ENCODE data around the gene KRT40. TPM values are rescaled to one million over a fixed set of nuclear protein-coding genes. Genes with fewer than 3 reads are reported as not detected.

Gene KRT40
- total RNA-seq, 5 donors from 2014 or later (not counting 1 experiment from before 2014, with no cell fraction given), result not detected

GRCh38 chr17:41010441-41010840 lies 26.3 kb upstream of the KRT40 start:
- Mint-ChIP-seq H3K36me3 (no peaks in the 10 kb centered on the region), H3K4me1 (no peaks in the 10 kb centered on the region), H3K27me3 (peaks cover 0 to 2% of the 10 kb centered on the region in 2 donors), H3K27ac (no peak overlapping the region), H3K4me3 (no peak overlapping the region), H3K9me3 (no peaks in the 10 kb centered on the region)
- no peaks in the 10 kb centered on the region for H3K9me3 ChIP-seq
- CTCF ChIA-PET, result no interaction called here
- POLR2A ChIA-PET, result no interaction called here
- DNase-seq, result no peak
- no peaks in the 10 kb centered on the region for H3K4me1 ChIP-seq (ENCODE audit: control insufficient read depth in 1 of 2, extremely low read depth in 1 of 2, insufficient read depth in 2 of 2, low read length in 2 of 2)
- H3K4me3 ChIP-seq (ENCODE audit: control insufficient read depth in 1 of 2, extremely low read depth in 1 of 2, low read length in 1 of 2), result no peak overlapping the region
- H3K27me3 ChIP-seq (replicated peaks in 1 of 2; ENCODE audit: control insufficient read depth in 2 of 2, extremely low read depth in 1 of 2, insufficient read depth in 2 of 2, low read length in 1 of 2), result peaks cover 0 to 5% of the 10 kb centered on the region in 2 experiments
- no peak for ATAC-seq (replicated peaks in 1 of 4)
- no peak overlapping the region for H3K27ac ChIP-seq (ENCODE audit: low read length)
- H3K36me3 ChIP-seq (ENCODE audit: control insufficient read depth in 2 of 2, extremely low read depth in 1 of 2, insufficient read depth in 1 of 2, low read length in 1 of 2), result no peaks in the 10 kb centered on the region

- no peak for ATAC-seq (replicated peaks in 1 of 4)
- Mint-ChIP-seq H3K27me3 (no peaks in the 10 kb centered on the region), H3K4me1 (no peaks in the 10 kb centered on the region), H3K36me3 (no peaks in the 10 kb centered on the region), H3K27ac (no peak overlapping the region), H3K4me3 (no peak overlapping the region), H3K9me3 (no peaks in the 10 kb centered on the region)
- CTCF ChIA-PET, result no interaction called here
- no peaks in the 10 kb centered on the region for H3K4me1 ChIP-seq (ENCODE audit: control insufficient read depth in 1 of 2, extremely low read depth in 1 of 2, insufficient read depth in 2 of 2, low read length in 2 of 2)
- no CpG with 5 or more reads among the region's 1 CpG for WGBS (ENCODE audit: insufficient coverage)
- peaks cover 0 to 5% of the 10 kb centered on the region in 2 experiments for H3K27me3 ChIP-seq (replicated peaks in 1 of 2; ENCODE audit: control insufficient read depth in 2 of 2, extremely low read depth in 1 of 2, insufficient read depth in 2 of 2, low read length in 1 of 2)
- POLR2A ChIA-PET, result no interaction called here
- no peak overlapping the region for H3K4me3 ChIP-seq (ENCODE audit: control insufficient read depth in 1 of 2, extremely low read depth in 1 of 2, low read length in 1 of 2)
- DNase-seq, result no peak
- H3K36me3 ChIP-seq (ENCODE audit: control insufficient read depth in 2 of 2, extremely low read depth in 1 of 2, insufficient read depth in 1 of 2, low read length in 1 of 2), result no peaks in the 10 kb centered on the region
- H3K27ac ChIP-seq (ENCODE audit: low read length), result no peak overlapping the region
- H3K9me3 ChIP-seq, result no peaks in the 10 kb centered on the region
Measured at GRCh38 chr17:41009936-41010335, 25.8 kb upstream of the KRT40 start.

DNA sequence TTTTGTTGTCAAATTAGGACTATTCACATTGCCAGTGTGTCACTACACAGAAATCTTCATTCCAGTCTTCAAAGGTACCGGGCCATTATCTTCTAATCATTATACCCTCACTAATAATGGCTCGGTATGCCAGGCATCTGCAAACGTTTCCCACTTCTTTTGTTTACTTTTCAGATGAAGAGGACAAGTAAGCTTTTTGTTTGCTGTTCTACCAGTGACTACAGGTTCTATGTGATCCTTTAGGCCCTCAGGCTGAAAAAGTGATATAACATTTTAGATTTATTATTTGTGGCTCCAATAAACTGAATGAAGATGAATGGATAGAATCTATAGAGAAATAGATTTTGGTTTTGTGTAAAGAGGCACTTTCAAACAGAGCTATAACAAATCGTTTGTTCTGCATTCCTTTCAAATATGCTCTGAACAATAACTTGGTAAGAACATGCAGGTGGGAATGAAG lies 25.2 kb upstream of the KRT40 start:
- Histone ChIP-seq H3K4me1 (ENCODE audit: control insufficient read depth in 1 of 2, extremely low read depth in 1 of 2, insufficient read depth in 2 of 2, low read length in 2 of 2) (no peaks in the 10 kb centered on the region), H3K27ac (ENCODE audit: low read length) (no peak overlapping the region), H3K9me3 (no peaks in the 10 kb centered on the region), H3K4me3 (ENCODE audit: control insufficient read depth in 1 of 2, extremely low read depth in 1 of 2, low read length in 1 of 2) (no peak overlapping the region), H3K36me3 (ENCODE audit: control insufficient read depth in 2 of 2, extremely low read depth in 1 of 2, insufficient read depth in 1 of 2, low read length in 1 of 2) (no peaks in the 10 kb centered on the region), H3K27me3 (replicated peaks in 1 of 2; ENCODE audit: control insufficient read depth in 2 of 2, extremely low read depth in 1 of 2, insufficient read depth in 2 of 2, low read length in 1 of 2) (peaks cover 0 to 8% of the 10 kb centered on the region in 2 experiments)
- no peaks in the 10 kb centered on the region for H3K9me3 Mint-ChIP-seq
- DNase-seq, result no peak
- CTCF ChIA-PET, result no interaction called here
- ATAC-seq (replicated peaks in 1 of 4), result no peak
- WGBS (ENCODE audit: insufficient coverage), result no CpG with 5 or more reads among the region's 4 CpGs
- no peaks in the 10 kb centered on the region for H3K36me3 Mint-ChIP-seq
- no peak overlapping the region for H3K27ac Mint-ChIP-seq
- POLR2A ChIA-PET, result no interaction called here
- no peak overlapping the region for H3K4me3 Mint-ChIP-seq
- H3K27me3 Mint-ChIP-seq, result peaks cover 0 to 4% of the 10 kb centered on the region in 2 donors
- no peaks in the 10 kb centered on the region for H3K4me1 Mint-ChIP-seq

- Histone ChIP-seq H3K27ac (ENCODE audit: low read length) (no peak within 1 kb of the TSS), H3K27me3 (replicated peaks in 1 of 2; ENCODE audit: control insufficient read depth in 2 of 2, extremely low read depth in 1 of 2, insufficient read depth in 2 of 2, low read length in 1 of 2) (peaks cover 0 to 9% of the 10 kb centered on the region in 2 experiments), H3K4me1 (ENCODE audit: control insufficient read depth in 1 of 2, extremely low read depth in 1 of 2, insufficient read depth in 2 of 2, low read length in 2 of 2) (no peaks in the 10 kb centered on the region), H3K9me3 (no peaks in the 10 kb centered on the region), H3K4me3 (ENCODE audit: control insufficient read depth in 1 of 2, extremely low read depth in 1 of 2, low read length in 1 of 2) (no peak within 1 kb of the TSS), H3K36me3 (ENCODE audit: control insufficient read depth in 2 of 2, extremely low read depth in 1 of 2, insufficient read depth in 1 of 2, low read length in 1 of 2) (no peaks in the 10 kb centered on the region)
- POLR2A ChIA-PET, result no interaction called here
- WGBS (ENCODE audit: insufficient coverage), result 89% methylated on average over 2 of the region's 8 CpGs
- no peaks in the 10 kb centered on the region for H3K4me1 Mint-ChIP-seq
- CTCF ChIA-PET, result no interaction called here
- ATAC-seq (replicated peaks in 1 of 4), result no peak
- H3K36me3 Mint-ChIP-seq, result no peaks in the 10 kb centered on the region
- H3K4me3 Mint-ChIP-seq, result no peak within 1 kb of the TSS
- H3K27me3 Mint-ChIP-seq, result peaks cover 4 to 9% of the 10 kb centered on the region in 2 donors
- no peaks in the 10 kb centered on the region for H3K9me3 Mint-ChIP-seq
- H3K27ac Mint-ChIP-seq, result no peak within 1 kb of the TSS
- no peak for DNase-seq
Measured at GRCh38 chr17:41008811-41009210, 24.7 kb upstream of the KRT40 start, which contains the start of gene KRTAP3-1. TSS of gene KRTAP3-1 (minus strand) at chr17:41009128. CDS start at chr17:41009074, 54 bp downstream.

- H3K9me3 Mint-ChIP-seq, result no peaks in the 10 kb centered on the region
- no peaks in the 10 kb centered on the region for H3K36me3 ChIP-seq (ENCODE audit: control insufficient read depth in 2 of 2, extremely low read depth in 1 of 2, insufficient read depth in 1 of 2, low read length in 1 of 2)
- POLR2A ChIA-PET, result no interaction called here
- no peaks in the 10 kb centered on the region for H3K36me3 Mint-ChIP-seq
- no peaks in the 10 kb centered on the region for H3K4me1 Mint-ChIP-seq
- peaks cover 17 to 22% of the 10 kb centered on the region in 2 donors for H3K27me3 Mint-ChIP-seq
- H3K4me3 ChIP-seq (ENCODE audit: control insufficient read depth in 1 of 2, extremely low read depth in 1 of 2, low read length in 1 of 2), result no peak overlapping the region
- DNase-seq, result no peak
- no peak overlapping the region for H3K4me3 Mint-ChIP-seq
- CTCF ChIA-PET, result no interaction called here
- WGBS (ENCODE audit: insufficient coverage), result 94% methylated on average over 2 of the region's 3 CpGs
- H3K27ac ChIP-seq (ENCODE audit: low read length), result no peak overlapping the region
- H3K27ac Mint-ChIP-seq, result no peak overlapping the region
- no peak for ATAC-seq (replicated peaks in 1 of 4)
- H3K27me3 ChIP-seq (replicated peaks in 1 of 2; ENCODE audit: control insufficient read depth in 2 of 2, extremely low read depth in 1 of 2, insufficient read depth in 2 of 2, low read length in 1 of 2), result peaks cover 0 to 20% of the 10 kb centered on the region in 2 experiments
- H3K4me1 ChIP-seq (ENCODE audit: control insufficient read depth in 1 of 2, extremely low read depth in 1 of 2, insufficient read depth in 2 of 2, low read length in 2 of 2), result no peaks in the 10 kb centered on the region
- no peaks in the 10 kb centered on the region for H3K9me3 ChIP-seq
Measured at GRCh38 chr17:41004397-41004796, 20.3 kb upstream of the KRT40 start.

DNA sequence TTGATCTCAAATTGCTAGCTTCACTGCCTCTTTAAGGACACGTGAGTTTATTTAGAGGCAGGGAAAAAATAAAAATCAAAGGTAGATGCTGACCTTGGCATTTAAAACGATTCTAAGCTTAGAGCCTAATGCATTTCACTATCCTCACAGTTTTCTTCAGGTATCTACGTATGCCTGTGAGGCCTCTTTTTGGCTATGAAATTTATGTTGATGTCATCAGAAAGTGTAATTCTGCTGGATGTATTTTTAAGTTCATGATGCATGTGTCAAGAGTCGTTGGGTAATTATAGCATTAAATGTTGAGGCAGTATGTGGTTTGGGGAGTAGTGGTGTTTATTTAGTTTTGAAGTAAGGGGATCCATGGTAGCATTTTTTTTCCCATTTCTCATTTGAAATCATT lies 19.8 kb upstream of the KRT40 start:
- ChIA-PET POLR2A (no interaction called here), CTCF (interaction anchor here in 1 of 2 donors (0.5 kb wide), 1 partner anchor 690 kb away, joined by 4 read pairs; no protein-coding TSS in a partner anchor)
- no peaks in the 10 kb centered on the region for H3K9me3 ChIP-seq
- 100% methylated on average over 1 of the region's 4 CpGs for WGBS (ENCODE audit: insufficient coverage)
- H3K4me3 ChIP-seq (ENCODE audit: control insufficient read depth in 1 of 2, extremely low read depth in 1 of 2, low read length in 1 of 2), result no peak overlapping the region
- no peak overlapping the region for H3K27ac Mint-ChIP-seq
- H3K9me3 Mint-ChIP-seq, result no peaks in the 10 kb centered on the region
- H3K4me1 Mint-ChIP-seq, result no peaks in the 10 kb centered on the region
- DNase-seq (no peak), ATAC-seq (replicated peaks in 1 of 4) (no peak)
- no peaks in the 10 kb centered on the region for H3K36me3 Mint-ChIP-seq
- no peak overlapping the region for H3K4me3 Mint-ChIP-seq
- peaks cover 22 to 26% of the 10 kb centered on the region in 2 donors for H3K27me3 Mint-ChIP-seq
- no peaks in the 10 kb centered on the region for H3K36me3 ChIP-seq (ENCODE audit: control insufficient read depth in 2 of 2, extremely low read depth in 1 of 2, insufficient read depth in 1 of 2, low read length in 1 of 2)
- no peak overlapping the region for H3K27ac ChIP-seq (ENCODE audit: low read length)
- no peaks in the 10 kb centered on the region for H3K4me1 ChIP-seq (ENCODE audit: control insufficient read depth in 1 of 2, extremely low read depth in 1 of 2, insufficient read depth in 2 of 2, low read length in 2 of 2)
- H3K27me3 ChIP-seq (replicated peaks in 1 of 2; ENCODE audit: control insufficient read depth in 2 of 2, extremely low read depth in 1 of 2, insufficient read depth in 2 of 2, low read length in 1 of 2), result peaks cover 0 to 22% of the 10 kb centered on the region in 2 experiments

GRCh38 chr17:41002814-41003213 lies 18.7 kb upstream of the KRT40 start:
- H3K27ac Mint-ChIP-seq, result no peak overlapping the region
- Histone ChIP-seq H3K27ac (ENCODE audit: low read length) (no peak overlapping the region), H3K4me1 (ENCODE audit: control insufficient read depth in 1 of 2, extremely low read depth in 1 of 2, insufficient read depth in 2 of 2, low read length in 2 of 2) (no peaks in the 10 kb centered on the region), H3K36me3 (ENCODE audit: control insufficient read depth in 2 of 2, extremely low read depth in 1 of 2, insufficient read depth in 1 of 2, low read length in 1 of 2) (no peaks in the 10 kb centered on the region), H3K27me3 (replicated peaks in 1 of 2; ENCODE audit: control insufficient read depth in 2 of 2, extremely low read depth in 1 of 2, insufficient read depth in 2 of 2, low read length in 1 of 2) (peaks cover 0 to 17% of the 10 kb centered on the region in 2 experiments), H3K9me3 (no peaks in the 10 kb centered on the region), H3K4me3 (ENCODE audit: control insufficient read depth in 1 of 2, extremely low read depth in 1 of 2, low read length in 1 of 2) (no peak overlapping the region)
- ChIA-PET POLR2A (no interaction called here), CTCF (no interaction called here)
- DNase-seq (no peak), ATAC-seq (replicated peaks in 1 of 4) (no peak)
- WGBS (ENCODE audit: insufficient coverage), result 60% methylated on average over 3 of the region's 5 CpGs
- no peaks in the 10 kb centered on the region for H3K36me3 Mint-ChIP-seq
- no peak overlapping the region for H3K4me3 Mint-ChIP-seq
- H3K9me3 Mint-ChIP-seq, result no peaks in the 10 kb centered on the region
- peaks cover 28 to 30% of the 10 kb centered on the region in 2 donors for H3K27me3 Mint-ChIP-seq
- H3K4me1 Mint-ChIP-seq, result no peaks in the 10 kb centered on the region

Data from T-cell (primary cell).